HCT116 (cell line): Measurements from ENCODE around the gene M1AP. TPM values are rescaled to one million over a fixed set of nuclear protein-coding genes. Genes with fewer than 3 reads are reported as not detected.

Source experiments
- ATAC-seq: fragments of 200-7000 bp; cut with Tn5 transposase; 2 replicates; pipeline ENCODE4 v1.9.1; 2020; ENCODE audit warnings: mild to moderate bottlenecking, moderate library complexity
- BruUV-seq: library from RNA; stranded (reverse); fragments of 400-500 nt; replicated peaks from 2 replicates; lab custom pipeline; 2021; lab: Mats Ljungman, UMichigan
- CTCF ChIA-PET: fragments of 300-600 bp; sonication (Branson Sonifier 250); formaldehyde crosslinking; loops from one replicate; lab custom pipeline; 2021; ENCODE audit warnings: antibody characterized with exemption; lab: Charles Lee
- POLR2A ChIA-PET: fragments of 300-600, 350-600 bp; sonication (Branson Sonifier 250); formaldehyde crosslinking; loops from one replicate; lab custom pipeline; 2021; ENCODE audit warnings: antibody characterized with exemption; lab: Charles Lee
- RAD21 ChIA-PET, 2 experiments: fragments of 300-600 bp; sonication (Branson Sonifier 250); formaldehyde crosslinking; loops; one replicate each; lab custom pipeline; 2023; ENCODE audit warnings: low total read pairs in 2 of 2; ENCODE audit not compliant: uncharacterized antibody in 2 of 2, unreplicated experiment in 2 of 2, low non-redundant PET in 1 of 2; lab: Charles Lee
- DNase-seq: peaks from one replicate; pipeline ENCODE4 v3.0.0-alpha.2; 2010; ENCODE audit warnings: low read depth, low spot score
- H2AFZ ChIP-seq: fragments of 200-600 bp; shearing (Covaris generic), sonication (generic); 2 replicates; pipeline ENCODE4 v1.6.1; 2017; ENCODE audit warnings: low read depth, mixed run types, mixed read lengths, antibody characterized with exemption, low read length; ENCODE audit not compliant: poor library complexity, severe bottlenecking
- H3K27ac ChIP-seq: 2 replicates; pipeline ENCODE4 v1.5.1; 2012; ENCODE audit warnings: low read depth, low read length
- H3K27me3 ChIP-seq: fragments of 200-600 bp; sonication (generic); 2 replicates; pipeline ENCODE4 v1.6.1; 2016; ENCODE audit warnings: mixed run types, low read length, mixed read lengths; ENCODE audit not compliant: insufficient read depth
- H3K36me3 ChIP-seq, 2 experiments: fragments of 200-500 bp in 1 of 2; fragments of 200-600 bp in 1 of 2; sonication (Bioruptor generic) in 1 of 2; sonication (generic) in 1 of 2; 2 replicates each; pipeline versions ENCODE4 v1.5.1 to v1.6.1; 2014 to 2016; ENCODE audit warnings: low read length in 2 of 2, inconsistent platforms in 1 of 2, mixed read lengths in 1 of 2, mixed run types in 1 of 2; ENCODE audit not compliant: insufficient read depth in 2 of 2, control insufficient read depth in 1 of 2
- H3K4me1 ChIP-seq, 2 experiments: fragments of 200-600 bp in 1 of 2; sonication (generic) in 1 of 2; 2 replicates each; pipeline versions ENCODE4 v1.5.1 to v1.6.1; 2012 to 2017; ENCODE audit warnings: low read length in 2 of 2, inconsistent platforms in 1 of 2, mild to moderate bottlenecking in 1 of 2, mixed read lengths in 1 of 2, mixed run types in 1 of 2, moderate library complexity in 1 of 2; ENCODE audit not compliant: insufficient read depth in 2 of 2, control insufficient read depth in 1 of 2
- H3K4me2 ChIP-seq: fragments of 200-600 bp; sonication (generic); 2 replicates; pipeline ENCODE4 v1.6.1; 2017; ENCODE audit warnings: mixed run types, low read length, mixed read lengths
- H3K4me3 ChIP-seq, 2 experiments: fragments of 200-600 bp in 1 of 2; sonication (generic) in 1 of 2; replicated peaks in 1 of 2; 2 replicates each; pipeline ENCODE4 v1.5.1; 2011 to 2016; ENCODE audit warnings: low read length in 2 of 2, control low read depth in 1 of 2, low read depth in 1 of 2, mild to moderate bottlenecking in 1 of 2, mixed read lengths in 1 of 2, mixed run types in 1 of 2
- H3K79me2 ChIP-seq: fragments of 200-600 bp; sonication (generic); 2 replicates; pipeline ENCODE4 v1.6.1; 2017; ENCODE audit warnings: mild to moderate bottlenecking, mixed run types, low read length, moderate library complexity, mixed read lengths; ENCODE audit not compliant: insufficient read depth
- H3K9ac ChIP-seq: fragments of 200-600 bp; sonication (generic); 2 replicates; pipeline ENCODE4 v1.6.1; 2016; ENCODE audit warnings: low read length, mixed read lengths
- H3K9me2 ChIP-seq: fragments of 200-600 bp; sonication (generic), shearing (Covaris generic); 2 replicates; pipeline ENCODE4 v1.6.1; 2017; ENCODE audit warnings: mixed run types, mild to moderate bottlenecking, moderate library complexity; ENCODE audit not compliant: insufficient read depth
- H3K9me3 ChIP-seq, 2 experiments: fragments of 200-500 bp in 1 of 2; fragments of 200-600 bp in 1 of 2; sonication (Bioruptor generic) in 1 of 2; sonication (generic) in 1 of 2; 2 replicates each; pipeline ENCODE4 v1.6.1; 2014 to 2017; ENCODE audit warnings: low read length in 2 of 2, mixed read lengths in 2 of 2, inconsistent platforms in 1 of 2, low read depth in 1 of 2, mild to moderate bottlenecking in 1 of 2, mixed run types in 1 of 2, moderate library complexity in 1 of 2; ENCODE audit not compliant: control insufficient read depth in 1 of 2, insufficient read depth in 1 of 2
- H4K20me1 ChIP-seq: fragments of 200-600 bp; sonication (generic), shearing (Covaris generic); 2 replicates; pipeline ENCODE4 v1.6.1; 2017; ENCODE audit warnings: mixed run types, mild to moderate bottlenecking, moderate library complexity; ENCODE audit not compliant: insufficient read depth
- CBX3 ChIP-seq: IDR thresholded peaks from 2 replicates; pipeline ENCODE4 v1.6.1; 2012; ENCODE audit warnings: low read depth
- CEBPB ChIP-seq: IDR thresholded peaks from 2 replicates; pipeline ENCODE4 v1.6.1; 2012; ENCODE audit warnings: low read depth
- EGR1 ChIP-seq: IDR thresholded peaks from 2 replicates; pipeline ENCODE4 v1.6.1; 2012; ENCODE audit warnings: low read depth
- ELF1 ChIP-seq: IDR thresholded peaks from 2 replicates; pipeline ENCODE4 v1.6.1; 2012; ENCODE audit warnings: low read depth, borderline replicate concordance
- EZH2 ChIP-seq: fragments of 200-600 bp; sonication (generic); IDR thresholded peaks from 2 replicates; pipeline ENCODE4 v1.6.1; 2017; ENCODE audit warnings: antibody characterized with exemption, mixed run types
- EZH2phosphoT487 ChIP-seq: fragments of 200-600 bp; IDR thresholded peaks from 2 replicates; pipeline ENCODE4 v1.6.1; 2018; ENCODE audit warnings: antibody characterized with exemption, borderline replicate concordance
- JUND ChIP-seq: IDR thresholded peaks from 2 replicates; pipeline ENCODE4 v1.6.1; 2012
- POLR2A ChIP-seq: IDR thresholded peaks from 2 replicates; pipeline ENCODE4 v1.7.0; 2011; ENCODE audit warnings: borderline replicate concordance; ENCODE audit not compliant: insufficient read depth, insufficient read length; ENCODE audit errors: extremely low read depth
- POLR2AphosphoS5 ChIP-seq: IDR thresholded peaks from 2 replicates; pipeline ENCODE4 v1.6.1; 2011; ENCODE audit warnings: mild to moderate bottlenecking, low read depth, low read length, moderate library complexity
- REST ChIP-seq: IDR thresholded peaks from 2 replicates; pipeline ENCODE4 v1.6.1; 2012; ENCODE audit warnings: low read depth
- SP1 ChIP-seq: IDR thresholded peaks from 2 replicates; pipeline ENCODE4 v1.6.1; 2012; ENCODE audit warnings: low read depth
- SRF ChIP-seq: IDR thresholded peaks from 2 replicates; pipeline ENCODE4 v1.6.1; 2012; ENCODE audit warnings: low read depth
- ZBTB33 ChIP-seq: IDR thresholded peaks from 2 replicates; pipeline ENCODE4 v1.6.1; 2011; ENCODE audit warnings: mild to moderate bottlenecking, low read length, moderate library complexity; ENCODE audit not compliant: insufficient replicate concordance; ENCODE audit errors: extremely low read depth
- ZFX ChIP-seq: fragments of 450-650 bp; IDR thresholded peaks from 2 replicates; pipeline ENCODE4 v1.6.1; 2017
- ZNF274 ChIP-seq: fragments of 200-500 bp; sonication (Bioruptor generic); IDR thresholded peaks from 2 replicates; pipeline ENCODE4 v1.6.1; 2014; ENCODE audit warnings: mild to moderate bottlenecking, low read depth, low read length, inconsistent platforms
- intact Hi-C: fragments of 100-400 bp; cut with micrococcal nuclease; formaldehyde crosslinking; loops from 2 replicates; pipeline ENCODE4 v1.10.0; 2022
- total RNA-seq: library from RNA; stranded (reverse); gene quantifications from one replicate; pipeline ENCODE4 v1.2.1, GENCODE V29; 2021; ENCODE audit not compliant: unreplicated experiment
- TF ChIP-seq, protein P1 (sequence below): IDR thresholded peaks from 2 replicates; pipeline ENCODE4 v1.6.1; 2012
- TF ChIP-seq, protein P2 (sequence below): IDR thresholded peaks from 2 replicates; pipeline ENCODE4 v1.6.1; 2012

M1AP gene
- total RNA-seq, 1 experiment from 2014 or later: 28.2 TPM

DNA sequence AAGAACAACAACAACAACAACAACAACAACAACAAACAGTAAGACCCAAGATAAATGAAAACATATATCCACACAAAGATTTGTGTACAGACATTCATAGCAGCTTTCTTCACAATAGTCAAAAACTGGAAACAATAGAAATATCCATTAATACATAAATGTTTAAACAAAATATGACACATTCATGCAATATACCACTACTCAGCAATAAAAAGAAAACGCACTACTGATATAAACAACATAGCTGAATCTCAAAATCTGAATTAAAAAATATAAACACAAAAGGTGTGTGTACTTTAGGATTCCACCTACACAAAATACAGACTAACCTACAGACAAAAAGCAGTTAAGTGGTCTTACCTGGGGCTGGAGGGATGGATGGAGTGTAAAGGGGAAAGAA lies 51.5 kb downstream of the M1AP start:
- DNase-seq (no peak), ATAC-seq (no peak)
- no peak overlapping the region for H2AFZ ChIP-seq
- POLR2A ChIA-PET: no interaction called here
- no peak for TF ChIP-seq POLR2A
- TF ChIP-seq CEBPB: no peak
- TF ChIP-seq CBX3: no peak
- TF ChIP-seq REST: no peak
- TF ChIP-seq ZFX: no peak
- TF ChIP-seq EZH2phosphoT487: no peak
- TF ChIP-seq SRF: no peak
- no peak for TF ChIP-seq ZNF274
- TF ChIP-seq, protein P1, sequence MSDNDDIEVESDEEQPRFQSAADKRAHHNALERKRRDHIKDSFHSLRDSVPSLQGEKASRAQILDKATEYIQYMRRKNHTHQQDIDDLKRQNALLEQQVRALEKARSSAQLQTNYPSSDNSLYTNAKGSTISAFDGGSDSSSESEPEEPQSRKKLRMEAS: no peak
- no peak for TF ChIP-seq JUND
- no peak for TF ChIP-seq EGR1
- TF ChIP-seq, protein P2, sequence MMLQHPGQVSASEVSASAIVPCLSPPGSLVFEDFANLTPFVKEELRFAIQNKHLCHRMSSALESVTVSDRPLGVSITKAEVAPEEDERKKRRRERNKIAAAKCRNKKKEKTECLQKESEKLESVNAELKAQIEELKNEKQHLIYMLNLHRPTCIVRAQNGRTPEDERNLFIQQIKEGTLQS: no peak
- TF ChIP-seq ELF1: no peak
- no peak for TF ChIP-seq SP1
- no peak for TF ChIP-seq POLR2AphosphoS5
- TF ChIP-seq ZBTB33: no peak
- TF ChIP-seq EZH2: no peak
- H3K4me1 ChIP-seq: no peaks in the 10 kb centered on the region
- BruUV-seq: no TSS peak
- H3K4me3 ChIP-seq: no peak overlapping the region
- CTCF ChIA-PET: no interaction called here
- no peaks in the 10 kb centered on the region for H3K36me3 ChIP-seq
- H3K9ac ChIP-seq: no peak overlapping the region
- H3K79me2 ChIP-seq: no peaks in the 10 kb centered on the region
- H3K9me3 ChIP-seq: no peaks in the 10 kb centered on the region
- H4K20me1 ChIP-seq: no peaks in the 10 kb centered on the region
- H3K4me2 ChIP-seq: no peak overlapping the region
- RAD21 ChIA-PET: no interaction called here
- no peaks in the 10 kb centered on the region for H3K9me2 ChIP-seq
- intact Hi-C loops: no loop called here
- H3K27ac ChIP-seq: no peak overlapping the region
- H3K27me3 ChIP-seq: no peaks in the 10 kb centered on the region
